ENCODE measurements around the gene RHBDL3.

RHBDL3 gene

GRCh38 chr17:32302860-32303649, 37.4 kb downstream of the RHBDL3 start:
- H3F3A ChIP-seq (ENCODE audit: insufficient read depth), result no peaks in the 10 kb centered on the region
- no peaks in the 10 kb centered on the region for H4K20me1 ChIP-seq (ENCODE audit: low read depth, low read length)
- no peak overlapping the region for H3K4me2 ChIP-seq (ENCODE audit: low read depth, low read length, poor library complexity, severe bottlenecking)
- H3K9me3 ChIP-seq (ENCODE audit: insufficient read depth, low read length), result no peaks in the 10 kb centered on the region
- H3K4me3 ChIP-seq (ENCODE audit: insufficient read depth, low read length, poor library complexity, severe bottlenecking), result no peak overlapping the region
- H2AFZ ChIP-seq (ENCODE audit: low read depth, low read length, severe bottlenecking), result no peak overlapping the region
- H3K27me3 ChIP-seq (ENCODE audit: low read length), result no peaks in the 10 kb centered on the region
- H3K9me2 ChIP-seq (replicated peaks; ENCODE audit: insufficient read depth, low read length), result no peaks in the 10 kb centered on the region
- H3K36me3 ChIP-seq (ENCODE audit: low read length), result no peaks in the 10 kb centered on the region
- H3K27ac ChIP-seq (ENCODE audit: low read depth, low read length), result no peak overlapping the region
- H3K9ac ChIP-seq (ENCODE audit: low read length), result no peak overlapping the region
- no peak for TF ChIP-seq EZH2phosphoT487 (conservative IDR thresholded peaks at IDR 0.05; ENCODE audit: low read length)
- no peak for TF ChIP-seq CTCF (IDR thresholded peaks at IDR 0.05; ENCODE audit: insufficient read depth, low read length, poor library complexity, severe bottlenecking)
- H3K79me2 ChIP-seq (ENCODE audit: insufficient read depth, low read length), result no peaks in the 10 kb centered on the region

- Histone ChIP-seq H4K20me1 (ENCODE audit: low read depth, low read length) (no peaks in the 10 kb centered on the region), H3K4me2 (ENCODE audit: low read depth, low read length, poor library complexity, severe bottlenecking) (no peak overlapping the region), H3F3A (ENCODE audit: insufficient read depth) (no peaks in the 10 kb centered on the region), H3K36me3 (ENCODE audit: low read length) (no peaks in the 10 kb centered on the region), H3K9me2 (replicated peaks; ENCODE audit: insufficient read depth, low read length) (no peaks in the 10 kb centered on the region), H3K79me2 (ENCODE audit: insufficient read depth, low read length) (no peaks in the 10 kb centered on the region), H3K9me3 (ENCODE audit: insufficient read depth, low read length) (no peaks in the 10 kb centered on the region), H3K9ac (ENCODE audit: low read length) (no peak overlapping the region), H3K27ac (ENCODE audit: low read depth, low read length) (no peak overlapping the region), H3K4me3 (ENCODE audit: insufficient read depth, low read length, poor library complexity, severe bottlenecking) (no peak overlapping the region), H3K27me3 (ENCODE audit: low read length) (no peaks in the 10 kb centered on the region), H2AFZ (ENCODE audit: low read depth, low read length, severe bottlenecking) (no peak overlapping the region)
- TF ChIP-seq CTCF (IDR thresholded peaks at IDR 0.05; ENCODE audit: insufficient read depth, low read length, poor library complexity, severe bottlenecking), result no peak
- TF ChIP-seq EZH2phosphoT487 (conservative IDR thresholded peaks at IDR 0.05; ENCODE audit: low read length), result no peak
Measured at GRCh38 chr17:32303781-32304288, 38.2 kb downstream of the RHBDL3 start.

- H3K4me2 ChIP-seq (ENCODE audit: low read depth, low read length, poor library complexity, severe bottlenecking), result no peak overlapping the region
- no peak overlapping the region for H3K27ac ChIP-seq (ENCODE audit: low read depth, low read length)
- no peaks in the 10 kb centered on the region for H3K79me2 ChIP-seq (ENCODE audit: insufficient read depth, low read length)
- no peaks in the 10 kb centered on the region for H3K27me3 ChIP-seq (ENCODE audit: low read length)
- no peak overlapping the region for H2AFZ ChIP-seq (ENCODE audit: low read depth, low read length, severe bottlenecking)
- TF ChIP-seq EZH2phosphoT487 (conservative IDR thresholded peaks at IDR 0.05; ENCODE audit: low read length) (no peak), CTCF (IDR thresholded peaks at IDR 0.05; ENCODE audit: insufficient read depth, low read length, poor library complexity, severe bottlenecking) (no peak)
- H3K9ac ChIP-seq (ENCODE audit: low read length), result no peak overlapping the region
- H4K20me1 ChIP-seq (ENCODE audit: low read depth, low read length), result no peaks in the 10 kb centered on the region
- no peaks in the 10 kb centered on the region for H3F3A ChIP-seq (ENCODE audit: insufficient read depth)
- no peak overlapping the region for H3K4me3 ChIP-seq (ENCODE audit: insufficient read depth, low read length, poor library complexity, severe bottlenecking)
- H3K36me3 ChIP-seq (ENCODE audit: low read length), result no peaks in the 10 kb centered on the region
- no peaks in the 10 kb centered on the region for H3K9me3 ChIP-seq (ENCODE audit: insufficient read depth, low read length)
- no peaks in the 10 kb centered on the region for H3K9me2 ChIP-seq (replicated peaks; ENCODE audit: insufficient read depth, low read length)
Measured at GRCh38 chr17:32305049-32305448, 39.4 kb downstream of the RHBDL3 start.

Data from SU-DHL-6 (cell line).